ENCODE measurements around the gene MLPH.

DNA sequence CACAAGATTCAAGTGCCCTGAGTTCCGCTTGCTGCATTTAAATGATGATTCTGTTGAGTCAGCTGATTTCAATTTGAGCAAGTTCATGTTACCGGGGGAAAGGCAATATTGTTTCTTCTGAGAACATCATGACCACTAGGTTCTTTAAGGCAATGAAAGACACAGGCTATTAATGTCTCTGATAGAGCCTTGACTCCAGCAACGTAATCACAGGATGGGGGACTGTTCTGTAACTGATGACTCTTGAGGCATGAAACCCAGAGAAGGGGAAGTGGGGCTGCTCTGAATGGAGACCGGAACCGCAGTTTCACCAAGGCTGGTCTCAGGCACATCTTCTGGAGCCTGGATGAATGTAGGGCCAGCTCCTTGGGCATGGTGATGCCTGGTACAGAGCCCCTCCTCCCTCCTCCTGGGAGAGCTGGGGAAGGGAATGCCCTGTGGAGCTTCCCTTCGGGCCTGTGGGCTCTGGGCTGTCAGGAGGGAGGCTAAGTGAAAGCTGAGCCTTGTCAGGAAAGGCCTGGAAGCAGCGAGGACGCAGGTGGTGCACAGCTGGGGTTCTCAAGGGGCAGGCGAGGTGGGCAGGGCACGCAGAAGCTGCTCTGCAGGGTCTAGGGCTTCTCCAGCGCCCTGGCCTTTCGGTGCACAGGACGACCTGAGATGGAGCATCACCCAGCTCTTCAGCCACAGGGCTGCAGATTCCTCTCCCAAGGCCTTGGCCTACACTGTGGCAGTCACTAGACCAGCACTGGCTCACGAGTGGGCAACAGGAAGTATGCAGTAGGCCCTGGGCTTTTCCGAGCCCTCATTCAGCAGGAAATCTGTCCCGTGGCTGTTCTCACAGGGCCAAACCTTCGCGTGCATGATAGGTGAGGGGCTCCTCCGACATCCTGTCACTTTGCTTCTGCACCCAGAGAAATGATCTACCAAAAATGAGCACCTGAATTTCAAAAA is 42.7 kb downstream of the MLPH start:
- TF ChIP-seq, protein P1, sequence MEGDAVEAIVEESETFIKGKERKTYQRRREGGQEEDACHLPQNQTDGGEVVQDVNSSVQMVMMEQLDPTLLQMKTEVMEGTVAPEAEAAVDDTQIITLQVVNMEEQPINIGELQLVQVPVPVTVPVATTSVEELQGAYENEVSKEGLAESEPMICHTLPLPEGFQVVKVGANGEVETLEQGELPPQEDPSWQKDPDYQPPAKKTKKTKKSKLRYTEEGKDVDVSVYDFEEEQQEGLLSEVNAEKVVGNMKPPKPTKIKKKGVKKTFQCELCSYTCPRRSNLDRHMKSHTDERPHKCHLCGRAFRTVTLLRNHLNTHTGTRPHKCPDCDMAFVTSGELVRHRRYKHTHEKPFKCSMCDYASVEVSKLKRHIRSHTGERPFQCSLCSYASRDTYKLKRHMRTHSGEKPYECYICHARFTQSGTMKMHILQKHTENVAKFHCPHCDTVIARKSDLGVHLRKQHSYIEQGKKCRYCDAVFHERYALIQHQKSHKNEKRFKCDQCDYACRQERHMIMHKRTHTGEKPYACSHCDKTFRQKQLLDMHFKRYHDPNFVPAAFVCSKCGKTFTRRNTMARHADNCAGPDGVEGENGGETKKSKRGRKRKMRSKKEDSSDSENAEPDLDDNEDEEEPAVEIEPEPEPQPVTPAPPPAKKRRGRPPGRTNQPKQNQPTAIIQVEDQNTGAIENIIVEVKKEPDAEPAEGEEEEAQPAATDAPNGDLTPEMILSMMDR (IDR thresholded peaks at IDR 0.05), result no peak
- TF ChIP-seq POLR2A (IDR thresholded peaks at IDR 0.05), result no peak
